GM13976 (cell line): ENCODE data around the gene HOXD11.

Experiments
- DNase-seq: peaks from one replicate; pipeline ENCODE4 v3.0.0; 2012; ENCODE audit warnings: low spot score
- in situ Hi-C: fragments of 300-500 bp; cut with MboI; formaldehyde crosslinking; loops from one replicate; pipeline ENCODE4 v1.12.0; 2022; ENCODE audit warnings: low sequenced_read_pairs, mixed read lengths, inconsistent platforms; ENCODE audit not compliant: unreplicated experiment
- TF ChIP-seq, protein P1 (sequence below): IDR thresholded peaks from 2 replicates; pipeline ENCODE4 v1.5.1; 2012; ENCODE audit warnings: borderline replicate concordance, mild to moderate bottlenecking; ENCODE audit not compliant: insufficient read depth; ENCODE audit errors: extremely low read depth, missing control alignments, control extremely low read depth

HOXD11 gene

DNA sequence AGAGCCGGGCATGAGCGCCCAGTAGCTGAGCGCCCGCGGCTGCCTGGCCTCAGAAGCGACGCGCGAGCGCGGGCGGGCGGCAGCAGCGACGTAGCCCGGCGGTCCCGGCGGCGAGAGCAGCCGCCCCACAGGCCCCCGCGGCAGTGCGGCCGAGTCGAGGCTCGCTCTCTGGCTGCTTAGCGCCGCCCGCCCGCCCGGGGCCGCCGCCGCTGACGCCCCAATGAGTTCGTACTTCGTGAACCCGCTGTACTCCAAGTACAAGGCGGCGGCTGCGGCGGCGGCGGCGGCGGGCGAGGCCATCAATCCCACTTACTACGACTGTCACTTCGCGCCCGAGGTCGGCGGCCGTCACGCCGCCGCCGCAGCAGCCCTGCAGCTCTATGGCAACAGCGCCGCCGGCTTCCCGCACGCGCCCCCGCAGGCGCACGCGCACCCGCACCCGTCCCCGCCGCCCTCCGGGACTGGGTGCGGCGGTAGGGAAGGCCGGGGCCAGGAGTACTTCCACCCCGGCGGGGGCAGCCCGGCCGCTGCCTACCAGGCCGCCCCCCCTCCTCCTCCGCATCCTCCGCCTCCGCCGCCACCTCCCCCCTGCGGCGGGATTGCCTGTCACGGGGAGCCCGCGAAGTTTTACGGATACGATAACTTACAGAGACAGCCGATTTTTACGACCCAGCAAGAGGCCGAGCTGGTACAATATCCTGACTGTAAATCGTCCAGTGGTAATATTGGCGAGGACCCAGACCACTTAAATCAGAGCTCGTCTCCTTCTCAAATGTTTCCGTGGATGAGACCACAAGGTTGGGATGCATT is 23.3 kb downstream of the HOXD11 start:
- in situ Hi-C loops: loop anchor here (25.0 kb wide), 1 partner anchor 682 kb away; no protein-coding TSS in a partner anchor
- no peak for DNase-seq
- TF ChIP-seq, protein P1, sequence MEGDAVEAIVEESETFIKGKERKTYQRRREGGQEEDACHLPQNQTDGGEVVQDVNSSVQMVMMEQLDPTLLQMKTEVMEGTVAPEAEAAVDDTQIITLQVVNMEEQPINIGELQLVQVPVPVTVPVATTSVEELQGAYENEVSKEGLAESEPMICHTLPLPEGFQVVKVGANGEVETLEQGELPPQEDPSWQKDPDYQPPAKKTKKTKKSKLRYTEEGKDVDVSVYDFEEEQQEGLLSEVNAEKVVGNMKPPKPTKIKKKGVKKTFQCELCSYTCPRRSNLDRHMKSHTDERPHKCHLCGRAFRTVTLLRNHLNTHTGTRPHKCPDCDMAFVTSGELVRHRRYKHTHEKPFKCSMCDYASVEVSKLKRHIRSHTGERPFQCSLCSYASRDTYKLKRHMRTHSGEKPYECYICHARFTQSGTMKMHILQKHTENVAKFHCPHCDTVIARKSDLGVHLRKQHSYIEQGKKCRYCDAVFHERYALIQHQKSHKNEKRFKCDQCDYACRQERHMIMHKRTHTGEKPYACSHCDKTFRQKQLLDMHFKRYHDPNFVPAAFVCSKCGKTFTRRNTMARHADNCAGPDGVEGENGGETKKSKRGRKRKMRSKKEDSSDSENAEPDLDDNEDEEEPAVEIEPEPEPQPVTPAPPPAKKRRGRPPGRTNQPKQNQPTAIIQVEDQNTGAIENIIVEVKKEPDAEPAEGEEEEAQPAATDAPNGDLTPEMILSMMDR: no peak

DNA sequence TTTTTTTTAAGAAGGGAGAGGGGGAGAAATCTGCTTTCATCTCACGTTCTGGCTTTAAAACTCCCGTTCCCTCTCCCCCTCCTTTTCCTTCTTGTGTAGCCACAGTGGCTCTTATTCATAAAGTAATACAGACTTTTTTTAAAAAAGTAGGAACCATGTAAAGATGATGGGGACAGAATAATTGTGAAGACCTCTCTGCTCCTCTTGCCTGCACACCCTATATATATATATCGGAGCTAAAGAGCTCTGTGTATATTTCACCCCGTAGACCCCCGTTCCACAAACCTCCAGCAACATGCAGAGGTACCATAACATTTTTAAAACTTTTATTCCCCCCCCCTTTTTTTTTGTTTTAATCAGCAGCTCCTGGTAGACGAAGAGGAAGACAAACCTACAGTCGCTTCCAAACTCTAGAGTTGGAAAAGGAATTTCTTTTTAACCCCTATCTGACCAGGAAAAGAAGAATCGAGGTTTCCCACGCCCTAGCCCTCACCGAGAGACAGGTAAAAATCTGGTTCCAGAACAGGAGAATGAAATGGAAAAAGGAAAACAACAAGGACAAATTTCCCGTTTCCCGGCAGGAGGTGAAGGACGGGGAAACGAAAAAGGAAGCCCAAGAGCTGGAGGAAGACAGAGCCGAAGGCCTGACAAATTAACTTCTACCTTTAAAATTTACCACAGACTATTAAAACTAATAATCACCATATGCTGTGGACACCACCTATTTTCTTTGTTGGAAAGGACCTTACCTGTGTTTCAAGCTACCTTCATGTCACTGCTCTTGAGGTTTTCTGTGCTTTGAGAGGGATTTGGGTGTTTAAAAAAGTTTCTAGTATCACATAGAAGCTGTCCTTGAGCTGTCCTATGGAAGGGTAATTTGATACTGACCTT is 24.1 kb downstream of the HOXD11 start:
- in situ Hi-C loops: loop anchor here (25.0 kb wide), 1 partner anchor 681 kb away; no protein-coding TSS in a partner anchor
- TF ChIP-seq, protein P1: no peak
- DNase-seq: no peak

DNA sequence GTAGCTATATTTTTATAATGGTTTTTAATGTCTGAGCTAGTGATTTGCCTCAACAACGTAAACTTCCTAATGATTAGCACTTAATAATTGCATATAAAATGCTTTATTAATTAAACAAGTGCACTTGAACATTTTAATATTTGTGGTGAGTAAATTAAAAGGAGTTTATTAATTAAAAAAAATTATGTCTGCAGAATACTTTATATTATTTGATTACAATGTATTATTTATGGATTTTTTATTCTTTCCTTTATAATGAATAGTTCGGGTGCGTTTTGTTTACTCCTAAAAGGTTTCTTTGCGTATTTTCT is 24.7 kb downstream of the HOXD11 start:
- in situ Hi-C loops: loop anchor here (25.0 kb wide), 1 partner anchor 680 kb away; no protein-coding TSS in a partner anchor
- TF ChIP-seq, protein P1: no peak
- no peak for DNase-seq

DNA sequence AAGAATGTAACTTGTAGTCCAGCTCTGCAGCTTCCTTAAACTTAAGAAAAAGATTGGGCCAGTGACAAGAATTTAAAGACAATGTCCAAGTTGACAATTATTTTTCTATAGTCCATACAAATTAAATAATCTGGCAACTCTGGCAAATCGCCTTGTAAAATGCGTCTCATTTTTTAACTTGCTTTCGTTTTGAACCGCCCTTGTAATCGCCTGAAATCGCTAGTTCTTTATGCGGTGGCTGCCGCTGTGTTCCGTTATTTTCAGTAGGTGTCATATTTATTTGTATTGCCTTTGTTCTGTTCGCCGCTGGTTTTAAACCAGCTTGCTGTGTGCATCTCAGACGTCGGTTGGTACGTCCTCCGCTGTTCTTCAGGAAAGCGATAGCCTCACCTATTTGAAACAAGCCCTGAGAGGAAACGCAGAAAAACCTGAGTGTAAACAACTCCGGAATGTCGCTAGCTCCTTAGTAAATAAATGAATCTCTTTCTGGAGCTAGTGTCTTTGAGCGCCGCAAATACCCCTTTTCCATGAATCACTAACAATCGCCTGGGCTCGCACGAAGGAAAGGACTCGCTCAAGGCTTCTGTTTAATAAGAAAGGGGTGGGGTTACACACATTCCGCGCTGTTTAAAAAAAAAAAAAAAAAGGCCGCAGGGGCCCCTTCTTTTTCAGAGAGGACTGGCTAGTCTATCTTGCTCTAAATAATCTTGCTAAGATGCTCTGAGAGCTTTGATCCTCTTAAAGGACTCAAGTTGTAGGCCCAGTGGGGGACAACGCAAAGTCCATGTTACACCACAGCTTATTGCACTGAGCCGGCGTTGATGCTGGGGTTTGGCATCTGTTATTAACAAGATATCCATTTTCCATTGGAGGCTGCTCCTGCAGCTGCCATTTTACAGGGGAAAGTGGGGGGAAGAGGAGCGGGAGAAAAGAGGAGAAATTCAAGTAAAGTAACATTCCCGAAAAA is 25.4 kb downstream of the HOXD11 start:
- TF ChIP-seq, protein P1: no peak
- no peak for DNase-seq
- in situ Hi-C loops: loop anchor here (25.0 kb wide), 1 partner anchor 680 kb away; no protein-coding TSS in a partner anchor

DNA sequence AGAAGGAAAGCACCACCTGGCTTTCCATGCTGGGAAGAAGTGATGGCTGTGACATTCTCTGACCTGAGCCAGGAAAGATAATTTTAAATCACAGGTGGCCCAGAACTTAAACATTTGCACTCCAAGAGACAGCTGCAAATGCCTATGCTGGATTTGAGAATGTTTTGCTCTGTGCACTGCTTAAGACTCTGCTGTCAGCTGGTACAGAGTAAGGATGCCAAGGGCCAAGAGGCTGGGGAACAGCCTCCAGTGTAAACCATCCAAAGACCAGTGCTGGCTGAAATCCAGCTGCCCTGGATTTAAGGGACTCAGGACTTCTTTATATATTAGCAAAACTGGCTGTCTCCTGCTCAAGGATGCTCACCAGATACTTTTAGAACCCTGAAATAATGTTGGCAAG is 26.3 kb downstream of the HOXD11 start:
- TF ChIP-seq, protein P1: no peak
- DNase-seq: no peak
- in situ Hi-C loops: loop anchor here (25.0 kb wide), 1 partner anchor 679 kb away; no protein-coding TSS in a partner anchor
